22Rv1 (cell line): ENCODE measurements around the gene DNAI2.

ENCODE experiments used
- H3K27ac ChIP-seq: fragments of 450-650 bp; 2 replicates; pipeline ENCODE4 v1.5.1; 2017
- ZFX ChIP-seq: fragments of 450-650 bp; IDR thresholded peaks from 2 replicates; pipeline ENCODE4 v1.6.1; 2017; ENCODE audit warnings: antibody characterized with exemption, borderline replicate concordance
- TF ChIP-seq, protein P1 (sequence below): fragments of 450-650 bp; IDR thresholded peaks from 2 replicates; pipeline ENCODE4 v1.5.1; 2017; ENCODE audit warnings: mild to moderate bottlenecking

DNAI2 gene

DNA sequence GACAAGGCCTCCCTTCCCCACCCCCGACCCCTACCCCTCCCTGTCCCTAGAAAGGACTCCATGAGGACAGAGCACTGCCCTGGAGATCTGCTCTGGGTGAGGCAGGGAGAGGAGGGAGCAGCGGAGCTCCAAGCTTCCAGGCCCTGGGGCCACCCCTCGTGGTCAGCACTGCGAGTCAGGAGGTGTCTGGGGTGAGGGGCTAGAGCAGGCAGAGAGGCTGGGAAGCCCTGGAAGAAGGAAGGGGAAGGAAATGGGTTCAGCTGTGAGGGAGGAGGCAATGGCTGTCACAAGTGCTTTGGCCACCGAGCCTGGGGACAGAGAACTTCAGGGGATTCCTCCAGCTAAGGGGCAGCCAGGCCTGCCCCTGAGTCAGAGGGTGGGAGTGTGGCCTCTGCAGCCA, 28.2 kb upstream of the DNAI2 start:
- TF ChIP-seq ZFX, result no peak
- TF ChIP-seq, protein P1, sequence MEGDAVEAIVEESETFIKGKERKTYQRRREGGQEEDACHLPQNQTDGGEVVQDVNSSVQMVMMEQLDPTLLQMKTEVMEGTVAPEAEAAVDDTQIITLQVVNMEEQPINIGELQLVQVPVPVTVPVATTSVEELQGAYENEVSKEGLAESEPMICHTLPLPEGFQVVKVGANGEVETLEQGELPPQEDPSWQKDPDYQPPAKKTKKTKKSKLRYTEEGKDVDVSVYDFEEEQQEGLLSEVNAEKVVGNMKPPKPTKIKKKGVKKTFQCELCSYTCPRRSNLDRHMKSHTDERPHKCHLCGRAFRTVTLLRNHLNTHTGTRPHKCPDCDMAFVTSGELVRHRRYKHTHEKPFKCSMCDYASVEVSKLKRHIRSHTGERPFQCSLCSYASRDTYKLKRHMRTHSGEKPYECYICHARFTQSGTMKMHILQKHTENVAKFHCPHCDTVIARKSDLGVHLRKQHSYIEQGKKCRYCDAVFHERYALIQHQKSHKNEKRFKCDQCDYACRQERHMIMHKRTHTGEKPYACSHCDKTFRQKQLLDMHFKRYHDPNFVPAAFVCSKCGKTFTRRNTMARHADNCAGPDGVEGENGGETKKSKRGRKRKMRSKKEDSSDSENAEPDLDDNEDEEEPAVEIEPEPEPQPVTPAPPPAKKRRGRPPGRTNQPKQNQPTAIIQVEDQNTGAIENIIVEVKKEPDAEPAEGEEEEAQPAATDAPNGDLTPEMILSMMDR, result no peak
- no peak overlapping the region for H3K27ac ChIP-seq

GRCh38 chr17:74249590-74250270, 24.3 kb upstream of the DNAI2 start:
- no peak overlapping the region for H3K27ac ChIP-seq
- no peak for TF ChIP-seq ZFX
- TF ChIP-seq, protein P1, result no peak

- TF ChIP-seq, protein P1, result no peak
- no peak for TF ChIP-seq ZFX
Observed at GRCh38 chr17:74250324-74250995, 23.6 kb upstream of the DNAI2 start.

GRCh38 chr17:74251051-74251450, 23.0 kb upstream of the DNAI2 start:
- no peak for TF ChIP-seq ZFX
- TF ChIP-seq, protein P1, result no peak
- no peak overlapping the region for H3K27ac ChIP-seq

More at GRCh38 chr17:74250324-74250995, 23.6 kb upstream of the DNAI2 start:
- H3K27ac ChIP-seq, result no peak overlapping the region

- no peak overlapping the region for H3K27ac ChIP-seq
- TF ChIP-seq, protein P1, result no peak
- no peak for TF ChIP-seq ZFX
Observed at GRCh38 chr17:74251569-74251968, 22.5 kb upstream of the DNAI2 start.

DNA sequence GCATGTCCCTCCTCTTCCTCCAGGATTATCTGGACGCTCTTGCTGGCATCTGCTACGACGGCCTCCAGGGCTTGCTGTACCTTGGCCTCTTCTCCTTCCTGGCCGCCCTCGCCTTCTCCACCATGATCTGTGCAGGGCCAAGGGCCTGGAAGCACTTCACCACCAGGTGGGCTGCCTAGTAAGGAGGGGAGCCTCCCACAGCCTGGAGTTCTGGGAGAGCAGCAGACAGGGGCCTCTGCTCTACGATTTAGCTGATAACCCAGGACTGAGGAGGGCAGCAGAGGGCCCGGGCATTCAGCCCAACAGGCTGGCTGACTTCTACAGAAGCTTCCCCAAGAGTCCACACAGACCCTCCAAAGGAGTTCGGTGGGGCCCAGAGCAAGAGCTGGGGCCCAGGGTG, 21.8 kb upstream of the DNAI2 start:
- H3K27ac ChIP-seq, result no peak overlapping the region
- TF ChIP-seq ZFX, result no peak
- TF ChIP-seq, protein P1, result no peak

DNA sequence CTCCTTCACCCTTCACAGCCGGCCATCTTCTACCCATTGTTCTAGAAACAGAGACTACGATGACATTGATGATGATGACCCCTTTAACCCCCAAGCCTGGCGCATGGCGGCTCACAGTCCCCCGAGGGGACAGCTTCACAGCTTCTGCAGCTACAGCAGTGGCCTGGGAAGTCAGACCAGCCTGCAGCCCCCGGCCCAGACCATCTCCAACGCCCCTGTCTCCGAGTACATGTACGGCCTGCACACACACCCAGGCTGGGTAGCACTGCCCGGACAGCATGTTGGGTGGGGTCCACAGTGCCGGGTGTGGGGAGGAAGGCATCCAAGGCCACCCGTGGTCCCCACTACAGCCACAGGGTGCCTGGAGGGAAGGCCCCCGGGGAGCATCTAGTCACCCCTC, 21.0 kb upstream of the DNAI2 start:
- no peak for TF ChIP-seq ZFX
- TF ChIP-seq, protein P1, result no peak
- no peak overlapping the region for H3K27ac ChIP-seq
